HG03095 (cell line): ENCODE measurements around the gene VPS8.

Source experiments
- ATAC-seq: cut with Tn5 transposase; IDR thresholded peaks from one replicate; pipeline ENCODE4 v1.9.1; 2021; ENCODE audit warnings: moderate library complexity; ENCODE audit not compliant: unreplicated experiment

The VPS8 gene

DNA sequence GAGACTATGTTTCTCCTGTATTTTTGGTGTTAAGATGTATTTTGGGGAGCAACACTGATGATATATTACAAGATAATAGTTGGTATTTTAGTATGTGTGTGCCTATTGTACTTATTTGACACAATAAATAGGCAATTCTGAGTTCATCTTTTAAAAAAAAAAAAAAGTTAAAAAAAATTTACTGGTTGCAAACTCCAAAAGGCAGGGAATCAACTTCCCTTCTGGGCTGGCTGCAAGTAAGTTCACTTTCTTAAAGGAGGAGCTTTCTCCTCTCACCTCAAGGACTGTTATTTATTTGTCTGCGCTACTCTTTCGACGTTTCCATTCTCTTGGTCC, 335 bp upstream of the VPS8 start:
- ATAC-seq = no peak

DNA sequence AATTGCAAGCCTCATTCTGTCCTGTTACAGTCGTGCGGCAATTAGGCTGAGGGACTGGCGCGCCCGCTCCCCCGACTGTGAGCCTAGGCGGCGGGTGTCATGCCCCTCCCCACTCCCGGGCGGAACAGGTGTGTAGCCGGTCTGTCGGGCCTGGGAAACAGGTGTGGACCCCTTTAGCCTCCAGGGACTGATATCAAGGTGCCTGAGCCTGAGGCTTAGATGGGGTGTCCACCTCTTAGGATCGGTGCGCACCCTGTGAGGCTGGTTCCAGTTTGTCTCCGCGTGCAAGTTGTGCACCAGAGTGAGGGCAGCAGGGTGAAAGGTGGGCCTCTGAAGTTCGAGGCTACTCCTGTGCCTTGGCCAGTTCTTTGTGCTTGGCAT, 686 bp downstream of the VPS8 start:
- ATAC-seq = peak; percentile 27

DNA sequence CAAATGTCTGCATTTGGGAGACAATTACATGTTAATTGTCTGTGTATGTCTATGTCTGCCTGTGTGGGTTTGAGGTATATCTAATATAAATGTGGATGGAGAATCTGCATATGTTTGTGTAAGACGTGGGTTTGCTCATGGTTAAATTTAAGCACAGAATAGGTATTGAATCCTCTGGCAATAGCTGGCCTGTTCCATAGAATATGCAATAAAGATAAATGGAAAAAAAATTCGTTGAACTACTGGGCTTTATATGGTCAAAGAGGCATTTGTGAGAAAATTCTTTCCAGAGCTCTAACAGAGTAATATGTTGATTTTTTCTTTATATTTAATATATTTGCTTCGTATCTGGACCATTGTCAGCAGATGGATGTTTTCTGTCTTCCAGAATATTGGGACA, 1.4 kb downstream of the VPS8 start:
- no peak for ATAC-seq

DNA sequence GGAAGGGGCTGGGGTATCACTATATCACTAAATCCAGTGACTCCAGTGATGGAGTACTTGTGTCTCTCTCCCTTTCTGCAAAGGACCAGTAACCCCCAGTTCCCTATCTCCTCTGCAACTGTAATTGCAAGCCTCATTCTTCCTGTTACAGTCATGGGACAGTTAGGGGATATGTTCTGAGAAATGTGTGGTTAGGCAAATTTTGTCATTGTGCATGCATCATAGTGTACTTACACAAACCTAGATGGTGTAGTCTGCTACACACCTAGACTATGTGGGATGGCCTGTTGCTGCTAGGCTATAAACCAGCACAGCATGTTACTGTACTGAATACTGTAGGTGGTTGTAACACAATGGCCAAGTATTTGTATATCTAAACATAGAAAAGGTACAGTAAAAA, 2.2 kb downstream of the VPS8 start:
- no peak for ATAC-seq

DNA sequence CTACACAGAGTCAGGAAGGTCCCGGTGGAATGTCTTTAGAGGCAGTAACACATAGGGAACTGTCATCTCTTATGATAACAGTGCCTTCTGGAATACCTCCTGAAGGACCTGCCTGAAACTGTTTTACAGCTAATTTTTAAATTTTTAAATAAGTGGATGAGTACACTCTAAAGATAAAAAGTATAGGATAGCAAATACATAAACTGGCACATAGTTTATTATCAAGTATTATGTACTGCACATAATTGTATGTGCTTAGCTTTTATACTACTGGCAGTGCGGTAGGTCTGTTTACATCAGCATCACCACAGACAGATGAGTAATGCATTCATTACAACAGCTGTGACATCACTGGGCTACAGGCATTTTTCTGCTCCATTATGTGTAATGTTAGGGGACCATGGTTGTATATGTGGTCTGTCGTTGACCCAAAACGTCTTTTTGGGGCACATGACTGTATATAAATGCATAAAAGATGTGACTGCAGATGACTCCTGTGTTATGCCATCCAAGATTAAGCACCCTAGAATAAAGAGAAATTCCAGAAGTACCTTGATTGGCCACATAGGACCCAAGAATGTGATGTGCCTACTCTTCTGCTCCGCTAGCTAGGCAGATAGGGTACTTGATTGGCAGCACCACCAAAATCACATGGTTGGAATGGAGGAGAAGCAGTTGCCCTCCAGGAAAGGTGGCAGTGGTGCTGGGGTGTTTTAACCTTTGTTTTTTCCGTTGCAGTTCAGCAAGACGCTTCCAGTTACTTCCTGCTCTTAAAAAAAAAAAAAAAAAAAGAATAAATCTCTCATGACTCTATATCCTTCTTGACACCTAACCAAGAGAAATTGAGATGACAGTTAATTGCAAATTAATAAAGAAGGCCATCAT, 3.3 kb downstream of the VPS8 start:
- no peak for ATAC-seq

DNA sequence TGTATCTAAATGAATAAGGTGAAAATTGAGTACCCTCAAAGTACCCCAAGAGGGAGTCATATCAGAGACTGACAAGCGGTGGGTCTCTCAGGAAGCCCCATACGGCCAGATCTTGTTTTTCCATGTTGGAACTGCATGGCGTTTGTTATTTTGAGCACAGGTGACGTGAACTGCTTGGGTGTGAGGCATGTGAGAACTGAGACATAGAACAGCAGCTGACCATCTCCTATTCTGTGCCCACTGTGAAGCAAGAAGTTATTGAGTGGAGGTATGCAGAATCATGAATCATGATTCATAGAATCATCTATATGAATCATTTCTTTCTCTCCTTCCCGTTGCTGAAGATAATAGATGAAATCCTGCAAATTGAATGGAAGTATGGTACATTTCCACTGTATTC, 4.6 kb downstream of the VPS8 start:
- no peak for ATAC-seq

- ATAC-seq = no peak
These were observed 8.6 kb downstream of the VPS8 start for GRCh38 chr3:184820525-184820924.

DNA sequence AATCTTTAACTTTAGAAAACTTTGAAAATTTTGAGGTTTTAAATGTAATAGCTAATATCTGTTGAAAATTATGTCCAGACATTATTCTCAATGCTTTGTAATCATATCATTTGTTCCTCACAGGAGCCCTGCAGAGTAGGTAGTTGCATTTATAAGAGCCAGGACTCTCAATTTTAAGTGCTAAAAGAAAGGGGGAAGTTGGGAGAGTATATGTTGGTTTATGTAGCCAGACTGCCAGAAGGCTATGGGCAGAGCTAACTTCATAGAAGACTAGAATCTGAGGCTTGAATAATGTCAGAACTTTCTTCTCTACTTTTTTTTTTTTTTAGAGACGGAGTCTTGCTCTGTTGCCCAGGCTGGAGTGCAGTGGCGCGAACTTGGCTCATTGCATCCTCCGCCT, 9.1 kb downstream of the VPS8 start:
- ATAC-seq = no peak

GRCh38 chr3:184822081-184822480, 10.1 kb downstream of the VPS8 start:
- ATAC-seq = no peak

DNA sequence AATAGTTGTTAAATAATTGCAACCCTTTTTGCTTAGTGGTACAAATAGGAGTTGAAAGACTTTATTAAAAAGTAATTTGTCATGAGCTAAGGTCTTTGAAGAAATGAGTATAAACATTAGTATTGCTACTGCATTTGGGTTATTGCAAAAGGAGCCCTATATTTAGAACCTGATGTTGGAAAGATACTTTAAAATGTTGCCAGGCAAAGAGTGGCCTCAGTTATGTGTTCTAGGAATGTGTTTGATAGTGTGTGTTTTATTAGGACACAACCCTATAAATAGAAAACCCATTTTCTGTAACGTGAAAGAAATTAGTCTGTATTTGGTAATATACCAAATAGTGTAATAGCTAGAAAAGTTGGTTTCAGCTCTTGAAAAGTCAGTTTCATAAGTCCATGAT, 10.7 kb downstream of the VPS8 start:
- no peak for ATAC-seq

GRCh38 chr3:184823990-184824389, 12.0 kb downstream of the VPS8 start:
- no peak for ATAC-seq

DNA sequence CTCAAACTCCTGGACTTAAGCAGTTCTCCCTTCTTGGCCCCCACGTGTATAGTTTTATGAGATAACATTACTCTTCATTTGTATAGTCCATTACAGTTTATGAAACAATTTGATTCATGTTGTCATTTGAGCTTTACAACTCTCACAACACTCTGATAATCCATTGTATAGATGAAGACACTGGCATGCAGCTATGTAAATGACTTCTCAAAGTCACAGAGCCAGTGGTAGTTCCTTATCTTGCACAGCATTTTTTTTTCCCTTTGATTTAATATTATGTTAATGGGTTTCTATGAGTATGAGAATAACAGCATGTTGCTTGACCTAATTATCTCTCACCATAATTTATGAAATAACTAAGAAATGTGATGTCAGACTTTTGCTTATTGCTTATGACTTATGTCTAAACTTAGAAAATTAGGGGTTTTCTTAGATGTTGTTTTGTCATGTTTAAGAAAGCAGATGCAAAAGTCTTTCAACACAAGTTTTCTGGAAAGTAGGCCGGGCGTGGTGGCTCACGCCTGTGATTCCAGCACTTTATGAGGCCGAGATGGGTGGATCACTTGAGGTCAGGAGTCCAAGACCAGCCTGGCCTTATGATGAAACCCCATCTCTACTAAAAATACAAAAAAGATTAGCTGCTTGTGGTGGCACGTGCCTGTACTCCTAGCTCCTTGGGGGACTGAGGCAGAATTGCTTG, 13.3 kb downstream of the VPS8 start:
- ATAC-seq = no peak

DNA sequence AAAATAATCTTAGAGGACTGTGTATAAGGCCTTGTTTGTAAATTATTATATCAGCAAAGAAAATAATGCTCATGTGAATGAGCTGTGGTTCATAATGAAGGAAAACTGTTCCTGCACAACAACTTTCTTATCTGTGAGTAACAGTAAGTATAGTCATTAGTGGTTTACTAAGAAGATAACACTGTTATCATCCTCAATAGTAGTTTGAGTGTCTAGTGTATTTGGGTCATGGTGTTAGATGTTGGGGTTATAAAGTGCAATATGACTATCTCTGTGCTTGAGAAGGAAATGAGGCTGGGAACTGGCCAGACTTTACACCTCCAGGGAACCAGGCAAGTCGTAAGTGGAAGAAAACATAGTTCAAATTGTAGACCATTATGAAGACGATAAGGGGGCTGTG, 15.6 kb downstream of the VPS8 start:
- ATAC-seq = no peak

DNA sequence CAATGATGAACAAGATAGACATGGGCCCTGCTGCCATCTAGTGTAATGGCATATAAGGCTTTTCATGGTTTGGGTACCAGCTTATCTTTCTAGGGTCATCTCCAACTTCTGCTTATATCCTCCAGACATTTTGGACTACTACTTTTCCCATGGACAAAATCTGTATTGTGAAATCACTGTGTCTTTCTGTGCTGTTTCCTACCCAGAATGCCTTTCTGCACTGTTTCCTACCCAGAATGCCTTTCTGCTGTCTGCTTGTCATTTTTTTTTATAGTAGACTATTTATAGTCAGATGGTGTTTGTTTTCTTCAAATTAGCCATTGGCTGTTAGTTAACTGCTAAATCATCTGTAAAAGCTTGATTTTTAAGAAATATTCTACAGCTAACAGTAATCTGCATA, 20.1 kb downstream of the VPS8 start:
- no peak for ATAC-seq

DNA sequence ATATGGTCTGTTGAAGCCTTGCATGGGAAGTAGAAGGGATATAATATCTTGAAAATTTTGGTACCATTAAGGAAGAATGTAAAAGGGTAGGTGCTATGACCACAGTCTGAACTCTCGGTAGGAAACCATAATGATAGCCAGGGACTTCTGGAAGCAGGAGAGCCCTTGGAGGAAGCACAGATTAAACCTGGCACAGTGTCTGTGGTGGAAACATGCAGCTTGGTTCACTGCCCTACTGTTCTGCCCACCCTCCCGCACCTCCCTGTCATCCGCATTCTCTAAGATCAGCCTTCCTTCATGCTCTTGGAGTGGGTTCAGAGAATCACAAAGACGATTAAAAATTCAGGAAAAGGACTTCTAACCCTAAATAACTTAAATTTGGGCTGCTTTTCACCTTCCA, 20.9 kb downstream of the VPS8 start:
- no peak for ATAC-seq

- no peak for ATAC-seq
These were observed 24.3 kb downstream of the VPS8 start for GRCh38 chr3:184836090-184836822.

- no peak for ATAC-seq
These were observed 30.5 kb downstream of the VPS8 start for GRCh38 chr3:184842433-184842832.

DNA sequence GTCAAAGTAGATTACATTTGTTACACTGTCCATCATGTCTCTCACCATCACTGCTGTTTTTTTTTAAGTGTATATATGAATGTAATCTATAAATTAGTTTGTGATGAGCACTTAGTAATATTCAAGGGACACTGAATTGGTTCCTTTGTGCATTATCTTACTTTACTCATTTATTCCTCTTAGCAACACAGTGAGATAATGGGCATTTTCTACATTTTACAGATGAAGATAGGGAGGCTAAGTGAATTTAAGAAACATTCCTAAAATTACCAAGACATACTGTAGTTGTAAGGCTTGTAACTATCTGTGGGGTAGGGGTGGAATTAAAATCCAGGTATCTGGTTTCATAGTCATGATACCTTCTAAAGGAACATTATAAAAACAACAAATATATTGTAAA, 33.9 kb downstream of the VPS8 start:
- ATAC-seq = no peak

- no peak for ATAC-seq
These were observed 34.5 kb downstream of the VPS8 start for GRCh38 chr3:184846496-184846895.

DNA sequence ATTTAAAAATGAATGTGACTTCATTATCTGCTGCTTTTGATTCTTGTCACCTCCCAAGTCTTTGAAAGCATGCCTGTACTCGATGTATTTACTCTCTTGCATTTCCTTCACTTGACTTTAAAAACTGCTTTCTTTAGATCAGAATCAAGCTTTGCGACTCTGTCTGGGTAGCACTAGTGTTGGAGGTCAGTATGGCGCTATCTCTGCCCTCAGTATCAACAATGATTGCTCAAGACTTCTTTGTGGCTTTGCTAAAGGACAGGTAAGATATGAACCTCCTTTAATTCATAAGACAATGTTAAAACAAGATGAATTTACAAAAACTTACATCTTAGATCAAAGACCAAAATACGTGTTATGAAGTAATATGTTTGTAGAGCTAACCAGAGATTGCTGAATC, 37.0 kb downstream of the VPS8 start:
- ATAC-seq = no peak

- ATAC-seq = no peak
These were observed 38.2 kb downstream of the VPS8 start for GRCh38 chr3:184850201-184850600.

GRCh38 chr3:184857099-184857498, 45.1 kb downstream of the VPS8 start:
- no peak for ATAC-seq
